Activated gamma-delta T cell treated with Interleukin-2 at 50 U/mL for 16 hours (primary cell): ENCODE results near the gene AKR7A2.
A peak's percentile ranks its signal among the peaks of the same experiment; 100 is the strongest.

Experiments
- DNase-seq: peaks from one replicate; pipeline ENCODE4 v3.0.0-alpha.2; 2020

AKR7A2 gene

GRCh38 chr1:19311931-19312781 lies at the start of gene AKR7A2, which contains the start of gene SLC66A1:
TSS of gene AKR7A2 (minus strand) at chr1:19312144. CDS start at chr1:19312124, 20 bp downstream.
TSS of gene SLC66A1 (plus strand) at chr1:19312326. CDS start at chr1:19317678, 5,352 bp downstream.
- peak; percentile 89 for DNase-seq

GRCh38 chr1:19360843-19361610 lies 49.1 kb upstream of the AKR7A2 start:
- DNase-seq = no peak

GRCh38 chr1:19360432-19360831 lies 48.5 kb upstream of the AKR7A2 start:
- no peak for DNase-seq

- no peak for DNase-seq
These were observed 48.1 kb upstream of the AKR7A2 start for GRCh38 chr1:19360016-19360415.

GRCh38 chr1:19359357-19359756 lies 47.4 kb upstream of the AKR7A2 start:
- DNase-seq = no peak

- no peak for DNase-seq
These were observed 46.8 kb upstream of the AKR7A2 start for GRCh38 chr1:19358710-19359109.

- DNase-seq = no peak
These were observed 45.5 kb upstream of the AKR7A2 start for GRCh38 chr1:19357299-19357986.

GRCh38 chr1:19356266-19356665 lies 44.3 kb upstream of the AKR7A2 start:
- DNase-seq = no peak

- no peak for DNase-seq
These were observed 42.6 kb upstream of the AKR7A2 start for GRCh38 chr1:19354531-19354981.

- DNase-seq = no peak
These were observed 41.7 kb upstream of the AKR7A2 start for GRCh38 chr1:19353596-19353995.

GRCh38 chr1:19352839-19353238 lies 40.9 kb upstream of the AKR7A2 start:
- DNase-seq = no peak

- DNase-seq = no peak
These were observed 39.9 kb upstream of the AKR7A2 start for GRCh38 chr1:19351873-19352272.

- no peak for DNase-seq
These were observed 38.6 kb upstream of the AKR7A2 start for GRCh38 chr1:19350566-19350965.

GRCh38 chr1:19349999-19350398 lies 38.1 kb upstream of the AKR7A2 start:
- no peak for DNase-seq

- DNase-seq = no peak
These were observed 36.7 kb upstream of the AKR7A2 start for GRCh38 chr1:19348441-19349198.

- no peak for DNase-seq
These were observed 35.7 kb upstream of the AKR7A2 start for GRCh38 chr1:19347533-19348172.

GRCh38 chr1:19346026-19346425 lies 34.1 kb upstream of the AKR7A2 start:
- DNase-seq = no peak

- no peak for DNase-seq
These were observed 33.4 kb upstream of the AKR7A2 start for GRCh38 chr1:19345391-19345790.

- no peak for DNase-seq
These were observed 32.9 kb upstream of the AKR7A2 start for GRCh38 chr1:19344831-19345230.

- peak; percentile 25 for DNase-seq
These were observed 32.4 kb upstream of the AKR7A2 start for GRCh38 chr1:19344372-19344810.

- no peak for DNase-seq
These were observed 31.8 kb upstream of the AKR7A2 start for GRCh38 chr1:19343617-19344350.
